Ammon's horn (tissue), 1 donor: ENCODE data around the gene GDF7.
"Not testable (repeated sequence)": the region's sequence is repeated elsewhere in the genome, so short reads cannot be mapped to it uniquely, and the experiment has no call there.

Experiments
- DNase-seq: peaks from one replicate; pipeline ENCODE4 v3.0.0-alpha.2; 2016; ENCODE audit warnings: low spot score

The GDF7 gene

GRCh38 chr2:20698916-20699613, 32.1 kb downstream of the GDF7 start:
- no peak for DNase-seq

DNA sequence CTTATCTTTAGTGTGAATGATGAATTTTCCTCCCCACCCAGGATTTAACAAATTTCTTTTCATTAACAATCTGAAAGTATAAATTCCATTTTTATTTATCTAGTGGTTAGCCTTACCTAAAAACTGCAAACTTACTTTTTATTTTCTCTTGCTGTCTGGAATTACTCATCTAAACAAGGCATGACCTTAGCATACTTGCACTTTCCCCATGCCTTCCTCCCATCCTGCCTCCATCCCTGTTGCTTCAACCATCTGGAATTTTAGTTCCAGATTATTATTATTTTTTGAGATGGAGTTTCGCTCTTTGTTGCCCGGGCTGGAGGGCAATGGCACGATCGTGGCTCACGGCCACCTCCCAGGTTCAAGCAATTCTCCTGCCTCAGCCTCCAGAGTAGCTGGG, 35.6 kb downstream of the GDF7 start:
- no peak for DNase-seq

DNA sequence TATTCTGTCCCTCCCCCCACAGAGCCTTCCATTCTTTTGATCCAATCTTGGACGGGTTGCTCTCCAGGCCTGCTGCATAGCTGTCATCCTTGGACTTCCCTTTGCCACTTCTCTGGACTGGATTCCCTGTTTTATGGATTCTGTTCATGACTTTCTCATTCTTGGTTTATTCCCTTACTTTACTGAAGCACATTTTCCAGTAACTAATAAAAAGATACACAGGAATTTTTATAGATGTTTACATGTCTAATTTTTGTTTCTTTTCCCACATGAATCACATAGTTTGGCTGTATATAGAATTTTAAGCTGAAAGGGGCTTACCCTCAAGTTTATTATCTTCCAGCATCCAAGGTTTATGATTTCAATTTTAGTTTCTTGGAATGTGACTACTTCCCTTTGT, 37.9 kb downstream of the GDF7 start:
- no peak for DNase-seq

GRCh38 chr2:20706217-20706616, 39.3 kb downstream of the GDF7 start:
- no peak for DNase-seq

- no peak for DNase-seq
Measured at GRCh38 chr2:20706786-20707185, 39.8 kb downstream of the GDF7 start.

- no peak for DNase-seq
Measured at GRCh38 chr2:20707601-20708000, 40.7 kb downstream of the GDF7 start.

DNA sequence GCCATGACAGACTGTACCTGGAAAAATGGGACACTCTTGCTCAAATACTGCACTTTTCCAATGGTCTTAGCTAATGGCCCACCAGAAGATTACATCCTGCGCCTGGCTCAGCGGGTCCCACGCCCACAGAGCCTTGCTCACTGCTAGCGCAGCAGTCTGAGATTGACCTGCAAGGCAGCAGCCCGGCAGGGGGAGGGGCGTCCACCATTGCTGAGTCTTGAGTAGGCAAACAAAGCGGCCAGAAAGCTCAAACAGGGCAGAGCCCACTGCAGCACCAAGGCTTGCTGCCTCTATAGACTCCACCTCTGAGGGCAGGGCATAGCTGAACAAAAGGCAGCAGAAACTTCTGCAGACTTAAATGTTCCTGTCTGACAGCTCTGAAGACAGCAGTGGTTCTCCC, 44.7 kb downstream of the GDF7 start:
- not testable (repeated sequence) for DNase-seq

GRCh38 chr2:20713585-20713984, 46.6 kb downstream of the GDF7 start:
- DNase-seq = not testable (repeated sequence)

DNA sequence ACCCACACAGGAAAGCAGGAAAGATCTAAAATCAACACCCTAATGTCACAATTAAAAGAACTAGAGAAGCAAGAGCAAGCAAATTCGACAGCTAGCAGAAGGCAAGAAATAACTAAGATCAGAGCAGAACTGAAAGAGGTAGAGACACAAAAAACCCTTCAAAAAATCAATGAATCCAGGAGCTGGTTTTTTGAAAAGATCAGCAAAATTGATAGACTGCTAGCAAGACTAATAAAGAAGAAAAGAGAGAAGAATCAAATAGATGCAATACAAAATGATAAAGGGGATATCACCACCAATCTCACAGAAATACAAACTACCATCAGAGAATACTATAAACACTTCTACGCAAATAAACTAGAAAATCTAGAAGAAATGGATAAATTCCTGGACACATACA, 47.5 kb downstream of the GDF7 start:
- DNase-seq = not testable (repeated sequence)

GRCh38 chr2:20716164-20716563, 49.2 kb downstream of the GDF7 start:
- not testable (repeated sequence) for DNase-seq

DNA sequence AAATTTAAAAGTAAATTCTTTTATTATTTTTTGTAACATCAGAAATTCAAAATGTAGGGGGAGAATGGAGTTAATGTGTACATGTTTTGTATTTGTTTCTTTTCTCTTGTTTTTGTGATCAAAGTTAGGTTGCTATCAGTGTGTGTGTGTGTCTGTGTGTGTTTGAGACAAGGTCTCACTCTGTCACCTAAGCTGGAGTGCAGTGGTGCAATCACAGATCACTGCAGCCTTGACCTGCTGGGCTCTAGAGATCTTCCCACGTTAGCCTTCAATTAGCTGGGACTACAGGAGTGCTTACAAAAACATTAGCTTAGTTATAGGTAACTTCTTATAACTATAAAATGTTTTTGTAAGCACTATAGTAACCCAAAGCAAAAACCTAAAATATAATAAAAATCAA, 50.7 kb downstream of the GDF7 start:
- DNase-seq = no peak

DNA sequence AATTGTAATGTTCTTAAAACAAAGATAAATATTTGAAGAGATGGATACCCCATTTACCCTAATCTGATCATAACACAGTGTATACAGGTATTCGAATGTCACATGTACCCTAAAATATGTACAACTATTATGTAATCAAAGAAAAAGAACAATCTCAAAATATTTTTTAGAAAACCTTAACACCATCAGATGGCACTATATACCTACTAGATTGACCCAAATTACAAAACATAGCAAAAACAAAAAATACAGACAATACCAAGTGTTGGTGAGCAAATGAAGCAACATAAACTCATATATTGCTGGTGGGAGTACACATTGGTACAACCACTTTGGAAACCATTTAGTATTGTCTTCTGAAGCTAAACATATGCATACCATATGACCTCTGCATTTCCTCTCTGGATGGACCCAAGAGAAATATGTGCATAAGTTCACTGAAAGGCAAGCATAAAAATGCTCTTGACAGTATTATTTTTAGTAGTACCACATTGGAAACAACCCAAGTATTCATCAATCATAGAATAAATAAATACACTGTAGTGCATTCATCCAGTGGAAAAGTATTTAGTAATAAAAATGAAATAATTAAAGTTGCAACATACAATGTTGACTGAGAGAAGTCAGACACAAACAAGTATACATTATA, 55.8 kb downstream of the GDF7 start:
- no peak for DNase-seq

GRCh38 chr2:20723543-20723942, 56.6 kb downstream of the GDF7 start:
- DNase-seq = no peak

GRCh38 chr2:20724500-20725053, 57.6 kb downstream of the GDF7 start:
- no peak for DNase-seq

GRCh38 chr2:20725782-20726181, 58.8 kb downstream of the GDF7 start:
- no peak for DNase-seq

- no peak for DNase-seq
Measured at GRCh38 chr2:20726913-20727312, 60.0 kb downstream of the GDF7 start.

DNA sequence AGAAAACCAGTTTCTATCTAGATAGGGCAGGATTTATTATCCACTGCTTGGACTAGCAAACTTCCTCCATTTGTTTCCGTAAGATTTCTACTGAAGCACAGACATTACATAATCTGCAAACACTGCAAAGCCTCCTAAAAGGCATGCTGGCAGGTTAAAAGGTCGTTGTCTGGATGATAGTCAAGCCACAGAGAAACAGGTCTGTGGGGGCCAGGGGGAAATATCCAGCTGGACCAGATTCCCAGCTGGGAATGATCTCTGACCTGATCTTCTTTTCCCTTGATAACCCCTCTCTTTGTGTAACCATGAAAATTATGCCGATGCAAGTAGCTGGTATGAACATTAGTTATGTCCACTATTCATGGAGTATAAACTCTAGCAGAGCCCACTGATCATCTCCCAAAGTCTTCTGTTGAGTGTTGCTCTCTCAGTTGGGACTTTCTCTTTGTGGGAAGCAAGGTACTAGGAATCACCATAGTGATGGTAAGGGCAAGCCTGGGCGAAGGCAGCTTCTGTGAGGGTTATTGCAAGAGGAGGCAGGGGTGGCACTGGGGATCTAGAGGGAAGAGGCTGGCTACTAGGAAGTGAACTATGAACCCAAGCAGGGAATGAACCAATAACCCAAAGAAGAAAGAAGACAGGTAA, 61.3 kb downstream of the GDF7 start:
- no peak for DNase-seq
